ENCODE results near the gene PYGL.

The PYGL gene

GRCh38 chr14:50871914-50872732, 72.2 kb downstream of the PYGL start, which contains the start of gene ABHD12B:
Gene ABHD12B, plus strand, starts transcription at chr14:50872053. Its CDS starts 122 bp downstream, at chr14:50872175.
- DNase-seq (ENCODE audit: low spot score): peak; percentile 71

- no peak for DNase-seq (ENCODE audit: low spot score)
Observed at GRCh38 chr14:50871228-50871627, 73.1 kb downstream of the PYGL start.

- no peak for DNase-seq (ENCODE audit: low spot score)
Observed at GRCh38 chr14:50865391-50866076, 78.7 kb downstream of the PYGL start.

GRCh38 chr14:50864946-50865345, 79.3 kb downstream of the PYGL start:
- DNase-seq (ENCODE audit: low spot score): no peak

GRCh38 chr14:50864237-50864636, 80.0 kb downstream of the PYGL start:
- no peak for DNase-seq (ENCODE audit: low spot score)

GRCh38 chr14:50862036-50862570, 82.2 kb downstream of the PYGL start:
- DNase-seq (ENCODE audit: low spot score): no peak

- DNase-seq (ENCODE audit: low spot score): peak; percentile 85
Observed at GRCh38 chr14:50860478-50861086, 83.7 kb downstream of the PYGL start.

GRCh38 chr14:50859296-50859624, 85.0 kb downstream of the PYGL start:
- no peak for DNase-seq (ENCODE audit: low spot score)

GRCh38 chr14:50856660-50857059, 87.6 kb downstream of the PYGL start:
- no peak for DNase-seq (ENCODE audit: low spot score)

GRCh38 chr14:50855558-50855957, 88.7 kb downstream of the PYGL start:
- DNase-seq (ENCODE audit: low spot score): no peak
